GM21723 (cell line): ENCODE measurements around the gene REG3A.

Source experiments
- ATAC-seq: cut with Tn5 transposase; IDR thresholded peaks from one replicate; pipeline ENCODE4 v1.9.1; 2021; ENCODE audit warnings: mild to moderate bottlenecking, moderate library complexity; ENCODE audit not compliant: unreplicated experiment

The REG3A gene

GRCh38 chr2:79159653-79160052 lies at the start of gene REG3A:
REG3A (minus strand) TSS chr2:79159753; CDS start chr2:79159405, 348 bp downstream.
- ATAC-seq = no peak

DNA sequence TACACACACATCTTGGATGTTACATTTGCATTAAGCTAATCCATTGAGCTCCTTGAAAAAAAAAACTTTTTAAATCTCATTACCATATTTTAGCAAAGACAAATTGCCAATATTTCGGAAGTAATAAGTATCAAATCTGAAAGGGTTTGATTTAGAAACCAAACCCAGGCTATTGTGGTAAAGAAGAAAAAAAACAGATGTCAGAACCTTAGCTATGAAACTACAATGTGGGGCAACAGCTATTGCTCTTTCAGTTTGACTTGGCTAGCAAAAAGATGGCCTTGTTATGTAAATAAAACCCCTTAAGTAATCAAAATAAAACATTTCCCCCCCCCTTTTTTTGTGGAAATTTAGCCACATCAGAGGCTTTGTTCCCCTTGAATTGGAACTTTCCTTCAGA lies 41.2 kb upstream of the REG3A start:
- ATAC-seq = no peak

- no peak for ATAC-seq
These were observed 32.3 kb upstream of the REG3A start for GRCh38 chr2:79191816-79192215.

DNA sequence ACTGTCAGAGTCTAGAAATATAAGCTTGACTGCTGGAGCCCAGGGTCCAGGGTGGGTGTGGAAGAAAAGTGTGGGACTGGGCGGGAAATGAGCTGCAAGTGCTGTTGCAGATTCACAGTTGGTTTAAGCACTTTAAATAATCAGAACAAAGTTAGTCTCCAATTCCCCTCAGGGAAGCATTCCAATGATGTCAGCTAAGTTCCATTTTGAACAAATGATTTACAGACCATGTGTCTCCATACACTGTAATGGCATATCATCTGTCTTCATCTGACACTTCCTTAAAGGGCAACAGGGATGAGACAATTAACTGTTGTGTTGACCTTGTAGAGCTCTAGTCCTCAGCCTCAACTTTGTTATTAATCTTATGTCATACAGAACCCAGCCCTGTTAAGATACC lies 31.5 kb upstream of the REG3A start:
- no peak for ATAC-seq

- no peak for ATAC-seq
These were observed 29.9 kb upstream of the REG3A start for GRCh38 chr2:79189465-79189864.

DNA sequence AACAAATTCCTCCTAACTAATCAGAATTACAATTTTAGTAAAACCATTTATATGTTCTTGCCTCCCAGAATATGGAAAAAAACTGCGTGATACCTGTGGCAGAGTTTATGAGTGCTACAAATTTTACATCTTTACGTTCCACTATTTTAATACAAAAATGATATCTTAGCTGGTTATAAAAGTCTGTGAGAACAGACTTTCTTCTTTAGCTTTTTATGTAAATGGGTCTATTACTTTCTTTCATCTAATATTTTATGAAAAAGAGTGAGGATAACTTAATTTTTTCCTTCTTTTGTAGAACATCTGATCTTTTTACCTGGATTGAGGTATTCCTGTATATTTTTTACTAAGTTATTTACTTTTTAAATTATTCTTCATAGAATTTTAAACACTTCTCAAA lies 22.1 kb upstream of the REG3A start:
- no peak for ATAC-seq

DNA sequence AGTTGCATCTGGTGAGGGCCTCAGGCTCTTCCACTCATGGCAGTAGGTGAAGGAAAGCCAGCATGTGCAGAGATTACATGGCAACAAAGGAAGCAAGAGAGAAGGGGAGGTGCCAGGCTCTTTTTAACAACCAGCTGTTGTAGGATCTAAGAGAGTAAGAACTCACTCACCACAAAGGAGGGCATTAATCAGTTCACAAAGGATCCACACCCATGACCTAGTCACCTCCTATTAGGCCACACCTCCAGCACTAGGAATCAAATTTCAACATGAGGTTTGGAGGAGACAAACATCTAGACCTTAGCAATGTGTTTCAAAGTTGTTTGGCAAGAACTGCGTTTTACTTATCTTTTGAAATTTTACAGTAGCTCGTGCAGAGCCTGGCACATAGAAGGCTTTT lies 20.5 kb upstream of the REG3A start:
- no peak for ATAC-seq

GRCh38 chr2:79179036-79179435 lies 19.5 kb upstream of the REG3A start:
- ATAC-seq = no peak

DNA sequence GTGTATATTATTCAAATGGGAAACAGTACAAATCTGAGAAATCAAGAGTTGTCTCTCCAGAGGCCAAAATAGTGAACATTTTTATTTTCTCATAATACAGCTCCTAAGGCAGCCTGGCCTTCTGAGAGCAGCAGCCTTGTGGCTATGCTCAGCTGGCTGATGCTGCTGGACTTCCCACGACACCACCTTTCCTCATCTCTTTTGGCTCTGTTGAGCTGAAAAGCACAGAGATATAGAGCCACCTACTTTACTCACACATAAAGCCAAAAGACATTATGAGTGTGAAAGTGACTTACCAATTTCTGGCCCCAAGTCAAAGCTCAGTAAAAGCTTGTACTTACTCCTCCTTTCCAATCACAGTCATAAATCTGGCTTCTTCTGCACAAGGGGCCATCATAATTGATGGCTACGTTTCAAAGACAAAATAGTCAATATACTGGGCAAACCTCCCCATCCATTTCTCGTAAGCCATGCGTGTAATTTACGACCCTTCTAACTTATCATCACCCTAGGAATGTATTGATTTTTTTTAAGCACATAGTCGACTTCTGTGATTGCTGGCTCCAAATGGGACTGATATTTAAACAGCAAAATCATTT lies 18.6 kb upstream of the REG3A start:
- ATAC-seq = no peak

DNA sequence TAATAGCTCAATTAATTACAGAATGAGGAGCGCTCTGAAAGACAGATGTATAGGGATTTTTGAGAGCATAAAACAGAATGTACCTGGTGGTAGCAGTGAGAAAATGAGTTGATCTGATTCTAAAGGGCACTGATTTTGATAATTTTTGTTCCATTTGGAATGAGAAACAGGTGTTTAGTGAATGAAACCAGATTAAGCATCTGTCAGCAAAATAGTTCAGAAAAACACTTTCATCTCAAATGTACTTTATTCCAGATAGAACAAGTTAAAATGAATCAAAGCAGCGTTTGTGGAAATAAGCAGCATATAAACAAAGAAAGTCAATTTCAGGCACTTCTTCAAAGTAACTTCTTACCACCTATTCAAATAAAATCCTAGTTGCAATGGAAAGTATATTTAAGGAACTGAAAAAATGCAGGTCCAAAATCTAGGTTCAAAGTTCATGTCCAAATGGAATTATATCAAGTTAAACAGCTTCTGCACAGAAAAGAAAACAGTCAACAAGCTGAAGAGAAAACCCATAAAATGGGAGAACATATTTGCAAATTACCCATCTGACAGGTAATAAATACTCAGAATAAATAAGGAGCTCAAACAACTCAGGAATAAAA lies 11.9 kb upstream of the REG3A start:
- no peak for ATAC-seq

GRCh38 chr2:79162801-79163200 lies 3.2 kb upstream of the REG3A start:
- ATAC-seq = no peak

DNA sequence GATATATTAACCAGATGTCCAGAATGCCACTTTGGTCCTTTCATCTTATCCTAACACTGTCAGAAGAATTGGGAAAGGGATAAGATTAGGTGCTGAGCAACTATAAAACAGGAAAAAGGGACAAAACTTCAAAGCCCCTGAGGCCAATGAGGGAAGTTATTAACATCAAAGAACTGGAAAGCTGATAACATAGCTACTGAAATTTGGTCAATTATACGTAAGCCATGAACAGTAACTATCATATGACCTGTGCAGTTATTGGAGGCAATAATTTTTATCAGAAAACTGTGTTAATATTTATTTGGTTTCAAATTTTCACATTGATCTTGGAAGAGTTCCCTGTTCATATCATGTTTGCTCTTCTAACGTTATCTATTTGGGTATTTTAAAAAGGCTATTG lies 2.6 kb upstream of the REG3A start:
- ATAC-seq = no peak

GRCh38 chr2:79159030-79159429 lies 523 bp downstream of the REG3A start:
- ATAC-seq = no peak

- ATAC-seq = no peak
These were observed 3.6 kb downstream of the REG3A start for GRCh38 chr2:79155826-79156476.

DNA sequence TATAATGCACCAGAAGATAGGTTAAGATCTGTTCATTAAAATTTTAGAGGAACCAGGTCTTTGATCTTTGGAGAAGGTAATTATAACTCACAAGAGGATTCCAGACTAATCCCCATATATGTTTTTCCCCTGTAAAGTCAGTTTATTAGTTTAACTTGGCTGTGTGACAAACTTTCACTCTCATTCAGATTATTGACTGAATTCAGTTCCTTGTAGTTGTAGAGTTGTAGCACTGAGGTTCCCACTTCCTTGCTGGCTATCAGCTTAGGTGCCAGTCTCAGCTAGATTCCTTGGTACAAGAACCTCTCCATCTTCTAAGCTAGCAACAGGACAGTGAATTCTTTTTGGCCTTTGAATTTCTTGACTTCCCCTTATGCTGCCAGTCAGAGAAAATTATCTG lies 20.1 kb downstream of the REG3A start:
- no peak for ATAC-seq

DNA sequence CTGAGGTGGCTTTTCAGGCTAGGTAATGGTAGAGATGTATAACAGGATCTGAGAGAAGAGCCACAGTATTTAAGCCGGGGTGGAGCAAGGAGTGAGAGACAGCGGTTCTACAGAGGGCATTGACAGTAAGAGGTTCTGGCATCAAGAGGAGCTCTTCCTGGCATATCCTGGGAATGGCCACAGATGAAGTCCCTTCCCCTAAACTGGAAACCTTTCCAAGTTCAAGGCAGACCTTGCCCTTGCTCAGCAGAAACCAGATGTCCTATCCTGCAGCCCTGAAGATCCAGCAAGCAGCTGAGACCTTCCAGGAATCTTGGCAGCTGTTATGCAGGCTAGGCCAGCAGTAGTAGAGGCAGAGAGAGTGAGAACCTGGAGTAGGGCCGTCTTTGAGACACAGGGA lies 21.2 kb downstream of the REG3A start:
- no peak for ATAC-seq

DNA sequence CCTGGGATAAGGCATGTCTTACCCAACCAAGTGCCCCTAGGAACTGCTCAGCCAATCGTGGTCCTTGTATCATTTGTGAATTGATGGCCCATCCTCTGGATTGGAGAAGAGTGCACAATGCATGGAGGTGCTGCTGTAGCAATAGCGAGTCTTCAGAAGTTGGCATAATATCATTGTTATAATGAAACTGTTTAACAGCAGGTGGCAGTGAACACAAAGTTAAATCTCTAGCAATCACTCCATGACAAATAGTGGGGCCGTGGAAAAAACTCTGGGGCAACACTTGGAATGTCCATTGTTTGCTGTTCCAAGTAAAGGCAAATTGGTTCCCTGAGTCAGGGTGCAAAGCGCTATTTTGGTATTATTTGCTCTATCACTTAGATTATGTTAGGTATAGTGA lies 27.9 kb downstream of the REG3A start:
- no peak for ATAC-seq

GRCh38 chr2:79129804-79130203 lies 29.7 kb downstream of the REG3A start:
- no peak for ATAC-seq

DNA sequence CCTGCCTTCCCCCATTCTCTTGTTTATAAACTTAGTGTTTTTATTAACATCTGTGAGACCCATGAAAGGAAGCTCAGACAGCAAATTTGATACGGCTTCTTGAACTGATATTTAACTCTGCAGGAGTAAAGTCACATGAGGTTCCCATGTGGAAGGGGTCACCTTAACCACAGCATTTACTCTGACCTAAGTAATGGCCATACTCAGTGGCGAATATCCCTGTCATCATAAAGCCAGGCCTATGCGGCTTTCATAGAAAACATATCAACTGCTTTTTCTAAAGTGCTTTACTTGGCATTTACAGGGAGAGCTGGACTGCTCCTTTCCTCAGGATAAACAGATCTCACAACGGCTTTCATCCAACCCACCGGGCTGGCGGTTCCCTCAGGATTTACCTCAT lies 30.3 kb downstream of the REG3A start:
- no peak for ATAC-seq

GRCh38 chr2:79128406-79128805 lies 31.1 kb downstream of the REG3A start:
- ATAC-seq = no peak

- ATAC-seq = no peak
These were observed 33.9 kb downstream of the REG3A start for GRCh38 chr2:79125721-79125985.

- no peak for ATAC-seq
These were observed 34.4 kb downstream of the REG3A start for GRCh38 chr2:79124907-79125720.
